Measurements from ENCODE around the gene SYT17.
"Not testable (repeated sequence)": the region's sequence is repeated elsewhere in the genome, so short reads cannot be mapped to it uniquely, and the experiment has no call there.

The SYT17 gene

GRCh38 chr16:19173649-19174383 lies 5.8 kb downstream of the SYT17 start:
- DNase-seq (ENCODE audit: low spot score), result peak; percentile 51

- no peak for DNase-seq (ENCODE audit: low spot score)
Observed at GRCh38 chr16:19174478-19174877, 6.4 kb downstream of the SYT17 start.

- no peak for DNase-seq (ENCODE audit: low spot score)
Observed at GRCh38 chr16:19175492-19176262, 7.6 kb downstream of the SYT17 start.

GRCh38 chr16:19177111-19177739 lies 9.2 kb downstream of the SYT17 start:
- no peak for DNase-seq (ENCODE audit: low spot score)

- DNase-seq (ENCODE audit: low spot score), result peak; percentile 89
Observed at GRCh38 chr16:19179546-19180490, 11.8 kb downstream of the SYT17 start.

GRCh38 chr16:19180741-19181140 lies 12.7 kb downstream of the SYT17 start:
- DNase-seq (ENCODE audit: low spot score), result no peak

GRCh38 chr16:19182481-19182880 lies 14.4 kb downstream of the SYT17 start:
- no peak for DNase-seq (ENCODE audit: low spot score)

GRCh38 chr16:19183187-19183586 lies 15.1 kb downstream of the SYT17 start:
- DNase-seq (ENCODE audit: low spot score), result no peak

GRCh38 chr16:19184823-19185509 lies 16.9 kb downstream of the SYT17 start:
- DNase-seq (ENCODE audit: low spot score), result no peak

- DNase-seq (ENCODE audit: low spot score), result no peak
Observed at GRCh38 chr16:19185510-19185851, 17.4 kb downstream of the SYT17 start.

- no peak for DNase-seq (ENCODE audit: low spot score)
Observed at GRCh38 chr16:19186408-19186807, 18.4 kb downstream of the SYT17 start.

GRCh38 chr16:19187961-19188360 lies 19.9 kb downstream of the SYT17 start:
- DNase-seq (ENCODE audit: low spot score), result not testable (repeated sequence)

GRCh38 chr16:19188406-19188805 lies 20.4 kb downstream of the SYT17 start:
- DNase-seq (ENCODE audit: low spot score), result no peak

- no peak for DNase-seq (ENCODE audit: low spot score)
Observed at GRCh38 chr16:19192865-19193264, 24.8 kb downstream of the SYT17 start.

GRCh38 chr16:19196871-19197270 lies 28.8 kb downstream of the SYT17 start:
- DNase-seq (ENCODE audit: low spot score), result no peak

GRCh38 chr16:19203374-19203966 lies 35.4 kb downstream of the SYT17 start:
- no peak for DNase-seq (ENCODE audit: low spot score)

GRCh38 chr16:19210280-19210924 lies 42.4 kb downstream of the SYT17 start:
- DNase-seq (ENCODE audit: low spot score), result peak; percentile 67

- peak; percentile 75 for DNase-seq (ENCODE audit: low spot score)
Observed at GRCh38 chr16:19210968-19211367, 42.9 kb downstream of the SYT17 start.

- DNase-seq (ENCODE audit: low spot score), result no peak
Observed at GRCh38 chr16:19212059-19212458, 44.0 kb downstream of the SYT17 start.

- DNase-seq (ENCODE audit: low spot score), result no peak
Observed at GRCh38 chr16:19213885-19214284, 45.8 kb downstream of the SYT17 start.

Measured in germinal center (tissue), 1 donor.